Lower leg skin (tissue), 3 donors: ENCODE measurements around the gene WWOX.

Source experiments
- POLR2A ChIP-seq, 2 donors: fragments of 450-650 bp; IDR thresholded peaks; one replicate each; pipeline ENCODE4 v1.6.1; 2016 to 2017; ENCODE audit warnings: antibody characterized with exemption in 2 of 2, mild to moderate bottlenecking in 1 of 2, moderate library complexity in 1 of 2
- TF ChIP-seq, protein P1 (sequence below), 3 donors: fragments of 450-650 bp; IDR thresholded peaks; one replicate each; pipeline ENCODE4 v1.5.1; 2016; ENCODE audit warnings: antibody characterized with exemption in 3 of 3, mild to moderate bottlenecking in 3 of 3, moderate library complexity in 2 of 3

DNA sequence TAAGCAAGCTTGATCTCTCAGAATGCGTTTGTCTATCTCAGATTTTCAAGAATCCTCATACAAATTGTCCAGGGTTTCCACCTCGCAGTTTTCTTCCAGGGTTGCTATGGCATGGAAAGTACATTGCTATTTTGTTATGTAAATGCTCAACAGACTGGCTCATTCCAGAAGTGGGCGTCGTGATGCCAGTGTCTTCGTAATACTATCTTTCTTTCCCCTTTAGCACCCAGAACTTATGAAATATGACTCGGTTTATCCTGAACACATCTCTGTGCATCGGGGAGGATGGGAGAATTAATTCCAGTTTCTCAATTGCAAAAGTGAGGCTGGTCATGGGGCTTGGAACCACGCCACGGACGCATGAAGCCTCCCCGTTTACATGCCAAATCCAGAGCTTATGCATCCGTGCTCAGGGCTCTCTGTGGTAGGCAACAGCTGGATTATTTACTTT, 405.0 kb downstream of the WWOX start:
- TF ChIP-seq, protein P1, sequence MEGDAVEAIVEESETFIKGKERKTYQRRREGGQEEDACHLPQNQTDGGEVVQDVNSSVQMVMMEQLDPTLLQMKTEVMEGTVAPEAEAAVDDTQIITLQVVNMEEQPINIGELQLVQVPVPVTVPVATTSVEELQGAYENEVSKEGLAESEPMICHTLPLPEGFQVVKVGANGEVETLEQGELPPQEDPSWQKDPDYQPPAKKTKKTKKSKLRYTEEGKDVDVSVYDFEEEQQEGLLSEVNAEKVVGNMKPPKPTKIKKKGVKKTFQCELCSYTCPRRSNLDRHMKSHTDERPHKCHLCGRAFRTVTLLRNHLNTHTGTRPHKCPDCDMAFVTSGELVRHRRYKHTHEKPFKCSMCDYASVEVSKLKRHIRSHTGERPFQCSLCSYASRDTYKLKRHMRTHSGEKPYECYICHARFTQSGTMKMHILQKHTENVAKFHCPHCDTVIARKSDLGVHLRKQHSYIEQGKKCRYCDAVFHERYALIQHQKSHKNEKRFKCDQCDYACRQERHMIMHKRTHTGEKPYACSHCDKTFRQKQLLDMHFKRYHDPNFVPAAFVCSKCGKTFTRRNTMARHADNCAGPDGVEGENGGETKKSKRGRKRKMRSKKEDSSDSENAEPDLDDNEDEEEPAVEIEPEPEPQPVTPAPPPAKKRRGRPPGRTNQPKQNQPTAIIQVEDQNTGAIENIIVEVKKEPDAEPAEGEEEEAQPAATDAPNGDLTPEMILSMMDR (IDR thresholded peaks at IDR 0.05) = no peak
- TF ChIP-seq POLR2A (IDR thresholded peaks at IDR 0.05) = no peak
